RCC 7860 (cell line): ENCODE results near the gene RPS6KA2.
A peak's percentile ranks its signal among the peaks of the same experiment; 100 is the strongest.

Experiments
- DNase-seq: peaks from one replicate; pipeline ENCODE4 v3.0.0-alpha.2; 2015; ENCODE audit warnings: low spot score
- FAIRE-seq: peaks from 2 replicates; lab custom pipeline; 2012; peaks lifted over from hg19 to GRCh38; lab: Jason Lieb, UNC

The RPS6KA2 gene

GRCh38 chr6:166627033-166627874 lies at the start of gene RPS6KA2:
TSS of gene RPS6KA2 (minus strand) at chr6:166627251. CDS start at chr6:166627019, 232 bp downstream.
- DNase-seq: peak; percentile 96
- FAIRE-seq: peak; percentile 74

GRCh38 chr6:166676270-166676860 lies 49.3 kb upstream of the RPS6KA2 start:
- DNase-seq (no peak), FAIRE-seq (no peak)

- DNase-seq: no peak
- FAIRE-seq: no peak
Measured at GRCh38 chr6:166675736-166676135, 48.7 kb upstream of the RPS6KA2 start.

GRCh38 chr6:166673309-166673708 lies 46.3 kb upstream of the RPS6KA2 start:
- FAIRE-seq (no peak), DNase-seq (no peak)

GRCh38 chr6:166672624-166673206 lies 45.7 kb upstream of the RPS6KA2 start:
- FAIRE-seq (no peak), DNase-seq (no peak)

- FAIRE-seq: no peak
Measured at GRCh38 chr6:166672146-166672545, 45.1 kb upstream of the RPS6KA2 start.

GRCh38 chr6:166671434-166672081 lies 44.5 kb upstream of the RPS6KA2 start:
- DNase-seq (no peak), FAIRE-seq (no peak)

More at GRCh38 chr6:166672146-166672545, 45.1 kb upstream of the RPS6KA2 start:
- no peak for DNase-seq

GRCh38 chr6:166670894-166671293 lies 43.8 kb upstream of the RPS6KA2 start:
- FAIRE-seq (no peak), DNase-seq (no peak)

- no peak for FAIRE-seq
- no peak for DNase-seq
Measured at GRCh38 chr6:166670013-166670412, 43.0 kb upstream of the RPS6KA2 start.

GRCh38 chr6:166667796-166668610 lies 41.0 kb upstream of the RPS6KA2 start:
- FAIRE-seq: no peak
- DNase-seq: no peak

GRCh38 chr6:166664135-166664534 lies 37.1 kb upstream of the RPS6KA2 start:
- no peak for FAIRE-seq

GRCh38 chr6:166663568-166663967 lies 36.5 kb upstream of the RPS6KA2 start:
- FAIRE-seq: no peak
- DNase-seq: no peak

More at GRCh38 chr6:166664135-166664534, 37.1 kb upstream of the RPS6KA2 start:
- no peak for DNase-seq

GRCh38 chr6:166662690-166663089 lies 35.6 kb upstream of the RPS6KA2 start:
- FAIRE-seq (no peak), DNase-seq (no peak)

- no peak for FAIRE-seq
- no peak for DNase-seq
Measured at GRCh38 chr6:166661327-166662085, 34.5 kb upstream of the RPS6KA2 start.

- DNase-seq (no peak), FAIRE-seq (no peak)
Measured at GRCh38 chr6:166660157-166660688, 33.2 kb upstream of the RPS6KA2 start.

- FAIRE-seq (no peak), DNase-seq (no peak)
Measured at GRCh38 chr6:166659581-166659980, 32.5 kb upstream of the RPS6KA2 start.

- FAIRE-seq (no peak), DNase-seq (no peak)
Measured at GRCh38 chr6:166658792-166659150, 31.7 kb upstream of the RPS6KA2 start.

GRCh38 chr6:166658115-166658791 lies 31.2 kb upstream of the RPS6KA2 start:
- FAIRE-seq (no peak), DNase-seq (no peak)

- no peak for DNase-seq
- FAIRE-seq: no peak
Measured at GRCh38 chr6:166657531-166657930, 30.5 kb upstream of the RPS6KA2 start.
